Measurements from ENCODE around the gene OR4M1.
"Not testable (repeated sequence)": the region's sequence is repeated elsewhere in the genome, so short reads cannot be mapped to it uniquely, and the experiment has no call there.

The OR4M1 gene

GRCh38 chr14:19823765-19824164 is 50.5 kb downstream of the OR4M1 start:
- no peak for DNase-seq

DNA sequence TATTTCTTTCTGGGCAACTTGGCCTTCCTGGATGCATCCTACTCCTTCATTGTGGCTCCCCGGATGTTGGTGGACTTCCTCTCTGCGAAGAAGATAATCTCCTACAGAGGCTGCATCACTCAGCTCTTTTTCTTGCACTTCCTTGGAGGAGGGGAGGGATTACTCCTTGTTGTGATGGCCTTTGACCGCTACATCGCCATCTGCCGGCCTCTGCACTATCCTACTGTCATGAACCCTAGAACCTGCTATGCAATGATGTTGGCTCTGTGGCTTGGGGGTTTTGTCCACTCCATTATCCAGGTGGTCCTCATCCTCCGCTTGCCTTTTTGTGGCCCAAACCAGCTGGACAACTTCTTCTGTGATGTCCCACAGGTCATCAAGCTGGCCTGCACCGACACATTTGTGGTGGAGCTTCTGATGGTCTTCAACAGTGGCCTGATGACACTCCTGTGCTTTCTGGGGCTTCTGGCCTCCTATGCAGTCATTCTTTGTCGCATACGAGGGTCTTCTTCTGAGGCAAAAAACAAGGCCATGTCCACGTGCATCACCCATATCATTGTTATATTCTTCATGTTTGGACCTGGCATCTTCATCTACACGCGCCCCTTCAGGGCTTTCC is 54.4 kb downstream of the OR4M1 start:
- not testable (repeated sequence) for DNase-seq

DNA sequence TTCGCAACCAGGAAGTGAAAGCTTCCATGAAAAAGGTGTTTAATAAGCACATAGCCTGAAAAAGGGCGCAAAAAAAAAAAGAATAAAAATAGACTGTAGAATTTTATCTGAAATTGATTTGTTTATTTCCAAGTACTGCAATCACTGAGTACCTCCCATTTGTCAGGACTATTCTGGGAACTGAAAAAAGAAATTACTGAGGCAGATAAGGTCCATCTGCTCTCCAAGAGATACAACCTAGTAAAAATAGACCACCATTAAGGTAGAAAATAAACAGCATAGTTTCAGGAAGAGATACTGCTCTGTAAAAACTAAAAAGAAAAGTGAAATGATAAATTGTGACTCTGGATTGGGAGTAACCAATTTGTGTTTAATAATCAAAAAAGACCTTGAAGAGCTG is 55.0 kb downstream of the OR4M1 start:
- DNase-seq = no peak
